HG03064 (cell line): Measurements from ENCODE around the gene ZFX.
A peak's percentile ranks its signal among the peaks of the same experiment; 100 is the strongest.

Source experiments
- ATAC-seq: cut with Tn5 transposase; IDR thresholded peaks from one replicate; pipeline ENCODE4 v1.9.1; 2021; ENCODE audit warnings: low read depth; ENCODE audit not compliant: unreplicated experiment

ZFX gene

DNA sequence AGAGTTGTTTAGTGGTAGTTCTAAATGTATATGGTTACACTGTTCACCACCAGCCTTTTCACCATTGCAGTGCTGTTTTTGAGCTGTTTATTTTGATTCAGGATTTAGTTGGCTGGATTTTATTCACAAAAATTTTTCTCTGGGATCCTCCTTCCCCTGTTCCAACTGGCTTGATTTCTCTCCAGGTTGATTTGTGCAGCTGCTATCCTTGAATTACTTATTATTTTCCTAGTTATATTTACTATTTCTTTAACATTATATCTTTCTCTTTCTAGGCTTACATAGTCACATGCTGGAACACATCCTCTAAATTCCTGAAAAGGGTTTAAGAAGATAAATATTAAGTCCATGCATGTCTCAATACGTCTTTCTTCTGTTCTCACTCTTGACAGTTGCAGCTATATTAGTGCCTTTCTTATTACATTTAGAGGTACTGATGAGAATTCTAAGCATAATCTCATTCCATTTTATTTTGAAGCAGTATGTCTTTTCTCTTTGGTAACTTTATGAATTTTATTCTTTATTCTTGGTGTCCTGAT lies 82.2 kb downstream of the ZFX start:
- no peak for ATAC-seq

DNA sequence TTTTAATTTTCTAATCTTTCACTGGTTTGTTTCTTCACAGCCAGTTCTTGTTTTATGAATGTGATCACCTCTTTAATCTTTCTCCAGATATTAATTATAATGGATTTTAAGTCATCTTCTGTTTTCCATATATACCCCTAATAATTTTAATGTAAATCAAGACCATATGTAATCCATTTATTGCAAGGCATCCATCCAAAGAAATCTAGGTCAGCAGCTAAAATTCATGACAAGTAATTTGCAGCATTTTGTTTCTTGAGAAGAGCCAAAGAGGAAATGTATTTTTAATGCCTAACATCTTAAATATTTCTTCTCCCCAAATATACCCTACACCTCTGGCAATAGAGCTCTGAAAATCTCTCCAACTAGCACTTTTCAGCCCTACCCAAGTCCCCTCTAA lies 83.3 kb downstream of the ZFX start:
- no peak for ATAC-seq

GRCh38 chrX:24235084-24235710 lies 85.7 kb downstream of the ZFX start:
- ATAC-seq = peak; percentile 61

- no peak for ATAC-seq
Measured at GRCh38 chrX:24241822-24242648, 92.5 kb downstream of the ZFX start.

- ATAC-seq = peak; percentile 88
Measured at GRCh38 chrX:24242649-24243175, 93.2 kb downstream of the ZFX start.

GRCh38 chrX:24243188-24243587 lies 93.7 kb downstream of the ZFX start:
- peak; percentile 32 for ATAC-seq

GRCh38 chrX:24243692-24244091 lies 94.2 kb downstream of the ZFX start:
- ATAC-seq = no peak

- no peak for ATAC-seq
Measured at GRCh38 chrX:24245202-24245601, 95.7 kb downstream of the ZFX start.

GRCh38 chrX:24248042-24248441 lies 98.5 kb downstream of the ZFX start:
- no peak for ATAC-seq

DNA sequence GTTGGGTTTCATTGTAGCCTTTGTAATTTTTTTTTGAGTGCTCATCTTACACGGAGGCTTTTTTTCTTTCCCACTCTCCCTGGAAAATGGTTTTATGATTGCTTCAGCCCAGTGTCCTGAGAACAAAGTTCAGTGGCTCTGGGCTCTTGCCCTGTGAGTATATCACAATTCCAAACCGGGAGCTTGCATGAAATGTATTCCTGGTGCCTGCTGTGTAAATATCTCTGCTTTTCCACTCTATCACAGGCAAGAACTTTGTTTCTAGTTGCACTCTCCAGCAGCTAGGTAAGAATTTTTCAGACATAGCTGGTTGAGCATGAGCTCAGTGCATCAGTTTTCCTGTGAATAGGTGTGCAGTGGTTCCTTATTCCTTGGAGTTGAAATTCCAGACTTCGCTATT lies 103.5 kb downstream of the ZFX start:
- ATAC-seq = no peak

DNA sequence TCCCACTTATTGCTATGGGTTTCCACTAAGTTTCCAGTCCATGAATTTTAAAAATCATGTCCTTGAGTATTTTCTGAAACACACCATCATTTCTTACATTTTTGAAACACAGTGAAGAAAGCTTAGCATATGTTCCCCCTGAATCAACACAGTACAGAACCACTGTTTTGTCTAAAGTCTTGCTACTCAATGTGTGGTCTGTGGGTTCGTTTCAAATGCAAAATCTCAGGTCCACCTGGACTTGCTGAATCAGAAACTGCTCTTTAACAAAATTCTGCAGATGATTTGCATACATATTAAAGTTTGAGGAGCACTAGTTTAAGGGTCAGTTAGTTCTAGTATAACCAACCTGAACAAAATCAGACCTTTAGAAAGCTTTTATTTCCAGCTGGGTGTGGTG lies 103.9 kb downstream of the ZFX start:
- ATAC-seq = no peak

- ATAC-seq = no peak
Measured at GRCh38 chrX:24257011-24257410, 107.5 kb downstream of the ZFX start.

- ATAC-seq = no peak
Measured at GRCh38 chrX:24259544-24260240, 110.2 kb downstream of the ZFX start.

DNA sequence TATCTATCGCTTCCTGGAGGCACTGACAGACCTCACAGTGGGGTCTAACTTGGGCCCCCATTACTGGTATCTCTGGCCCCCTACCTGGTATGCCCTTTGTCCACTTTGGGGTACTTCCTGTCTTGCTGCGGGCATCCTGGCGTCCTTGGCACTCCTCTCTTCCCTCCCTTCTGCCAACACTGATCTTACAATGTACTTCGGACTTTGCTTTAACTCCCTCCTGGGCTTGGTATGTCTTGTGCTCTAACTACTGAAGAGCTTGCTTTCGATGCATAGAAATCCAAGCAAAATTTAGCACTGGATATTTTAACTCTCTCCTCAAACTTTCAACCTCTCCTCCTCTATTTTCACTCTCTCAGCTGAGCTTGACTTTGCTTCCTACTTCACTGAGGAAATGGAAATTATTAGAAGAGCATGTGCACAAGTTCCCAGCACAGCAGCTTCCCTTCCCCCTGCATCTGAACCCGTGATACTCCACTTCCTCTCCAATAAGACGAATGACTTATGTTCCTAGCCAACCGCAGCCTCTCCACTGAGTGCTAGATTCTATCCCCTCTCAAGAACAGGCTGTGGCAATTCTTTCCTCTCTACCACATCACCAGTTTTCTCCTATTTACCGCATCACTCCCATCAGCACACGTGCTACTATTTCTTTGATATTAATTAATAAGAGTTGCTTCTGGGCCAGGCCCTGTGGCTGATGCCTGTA lies 111.5 kb downstream of the ZFX start:
- ATAC-seq = no peak

GRCh38 chrX:24262309-24262708 lies 112.8 kb downstream of the ZFX start:
- ATAC-seq = no peak

DNA sequence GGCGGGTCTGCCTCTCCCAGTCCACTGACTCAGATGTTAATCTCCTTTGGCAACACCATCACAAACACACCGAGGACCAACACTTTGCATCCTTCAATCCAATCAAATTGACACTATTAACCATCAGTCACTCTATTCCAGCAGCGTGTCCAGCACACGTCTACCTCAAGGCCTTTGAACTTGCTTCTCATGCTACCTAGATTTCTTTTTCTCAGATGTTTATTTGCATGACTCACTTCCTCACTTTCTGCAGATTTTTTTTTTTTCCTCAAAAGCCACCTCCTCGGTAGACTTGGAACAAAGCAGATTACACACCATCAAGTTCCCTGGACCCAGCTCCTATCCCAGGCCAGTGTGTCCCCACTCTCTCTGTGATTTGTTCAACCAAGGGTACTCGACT lies 114.9 kb downstream of the ZFX start:
- ATAC-seq = no peak
